Activated CD4-positive, alpha-beta T cell treated with anti-CD3 and anti-CD28 coated beads for 48 hours (primary cell): Measurements from ENCODE around the gene S100PBP.
"Not testable (repeated sequence)": the region's sequence is repeated elsewhere in the genome, so short reads cannot be mapped to it uniquely, and the experiment has no call there.

Experiments used
- DNase-seq: peaks from one replicate; pipeline ENCODE4 v3.0.0-alpha.2; 2020

Gene S100PBP

GRCh38 chr1:32901823-32902534 is 84.5 kb downstream of the S100PBP start:
- no peak for DNase-seq

- DNase-seq, result no peak
Measured at GRCh38 chr1:32902535-32902920, 85.1 kb downstream of the S100PBP start.

- DNase-seq, result no peak
Measured at GRCh38 chr1:32903991-32904785, 86.7 kb downstream of the S100PBP start.

- no peak for DNase-seq
Measured at GRCh38 chr1:32904797-32905196, 87.3 kb downstream of the S100PBP start.

- DNase-seq, result not testable (repeated sequence)
Measured at GRCh38 chr1:32905588-32905987, 88.1 kb downstream of the S100PBP start.

- DNase-seq, result no peak
Measured at GRCh38 chr1:32906654-32907053, 89.2 kb downstream of the S100PBP start.

GRCh38 chr1:32907435-32907834 is 90.0 kb downstream of the S100PBP start:
- no peak for DNase-seq
